ENCODE data around the gene PRR9. TPM values are rescaled to one million over a fixed set of nuclear protein-coding genes. Genes with fewer than 3 reads are reported as not detected.

The PRR9 gene
- total RNA-seq, 1 donor from 2014 or later: not detected

DNA sequence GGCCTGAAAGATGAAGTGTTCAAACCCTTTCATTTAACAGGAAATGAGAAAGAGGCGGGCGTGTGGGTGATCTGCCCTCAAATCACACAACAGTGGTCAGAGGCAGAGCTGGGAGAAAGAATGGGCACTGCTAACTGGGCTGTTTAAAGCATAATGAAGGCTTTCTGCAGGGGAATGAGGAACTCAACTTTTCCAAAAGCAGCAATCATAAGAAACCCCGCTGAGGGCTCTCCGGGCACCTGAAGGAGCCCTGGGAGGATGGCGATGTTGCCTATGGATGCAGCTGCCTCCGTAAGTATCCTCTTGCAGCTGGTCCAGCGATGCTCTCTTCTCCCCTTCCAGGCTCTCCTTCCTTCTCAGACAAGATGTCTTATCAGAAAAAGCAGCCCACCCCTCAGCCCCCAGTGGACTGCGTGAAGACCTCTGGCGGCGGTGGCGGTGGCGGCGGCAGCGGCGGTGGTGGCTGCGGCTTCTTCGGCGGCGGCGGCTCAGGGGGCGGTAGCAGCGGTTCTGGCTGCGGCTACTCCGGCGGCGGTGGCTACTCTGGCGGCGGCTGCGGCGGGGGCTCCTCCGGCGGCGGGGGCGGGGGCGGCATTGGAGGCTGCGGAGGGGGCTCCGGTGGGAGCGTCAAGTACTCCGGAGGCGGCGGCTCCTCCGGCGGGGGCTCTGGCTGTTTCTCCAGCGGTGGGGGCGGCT lies 43.3 kb downstream of the PRR9 start:
- H3K27ac Mint-ChIP-seq: no peak overlapping the region
- intact Hi-C loops (cut with micrococcal nuclease): no loop called here
- H3K27me3 Mint-ChIP-seq (ENCODE audit: low read depth): peaks cover 63% of the 10 kb centered on the region
- H3K36me3 Mint-ChIP-seq (ENCODE audit: low read depth): no peaks in the 10 kb centered on the region
- DNase-seq (ENCODE audit: low spot score): no peak
- H3K9me3 Mint-ChIP-seq: no peaks in the 10 kb centered on the region
- H3K4me1 Mint-ChIP-seq (ENCODE audit: low read depth): peaks cover 24% of the 10 kb centered on the region
- peak overlapping the region; percentile 38 for H3K4me3 Mint-ChIP-seq (ENCODE audit: low read depth)

- DNase-seq (ENCODE audit: low spot score): no peak
- intact Hi-C loops (cut with micrococcal nuclease): no loop called here
- Mint-ChIP-seq H3K9me3 (no peaks in the 10 kb centered on the region), H3K27ac (no peak overlapping the region), H3K4me1 (ENCODE audit: low read depth) (peaks cover 24% of the 10 kb centered on the region), H3K4me3 (ENCODE audit: low read depth) (peak overlapping the region; percentile 51), H3K27me3 (ENCODE audit: low read depth) (peaks cover 69% of the 10 kb centered on the region), H3K36me3 (ENCODE audit: low read depth) (no peaks in the 10 kb centered on the region)
Measured at GRCh38 chr1:153261281-153262069, 44.1 kb downstream of the PRR9 start.

- Mint-ChIP-seq H3K27me3 (ENCODE audit: low read depth) (peaks cover 75% of the 10 kb centered on the region), H3K4me1 (ENCODE audit: low read depth) (peaks cover 24% of the 10 kb centered on the region), H3K9me3 (no peaks in the 10 kb centered on the region), H3K36me3 (ENCODE audit: low read depth) (no peaks in the 10 kb centered on the region), H3K4me3 (ENCODE audit: low read depth) (peak overlapping the region; percentile 51), H3K27ac (no peak overlapping the region)
- intact Hi-C loops (cut with micrococcal nuclease): no loop called here
- DNase-seq (ENCODE audit: low spot score): no peak
Measured at GRCh38 chr1:153262070-153262366, 44.6 kb downstream of the PRR9 start.

- no peaks in the 10 kb centered on the region for H3K36me3 Mint-ChIP-seq (ENCODE audit: low read depth)
- peaks cover 24% of the 10 kb centered on the region for H3K4me1 Mint-ChIP-seq (ENCODE audit: low read depth)
- no peak overlapping the region for H3K4me3 Mint-ChIP-seq (ENCODE audit: low read depth)
- no peak for DNase-seq (ENCODE audit: low spot score)
- H3K9me3 Mint-ChIP-seq: no peaks in the 10 kb centered on the region
- H3K27me3 Mint-ChIP-seq (ENCODE audit: low read depth): peaks cover 78% of the 10 kb centered on the region
- intact Hi-C loops (cut with micrococcal nuclease): no loop called here
- H3K27ac Mint-ChIP-seq: no peak overlapping the region
Measured at GRCh38 chr1:153262462-153263157, 45.2 kb downstream of the PRR9 start.

GRCh38 chr1:153265457-153265856 lies 48.1 kb downstream of the PRR9 start:
- peaks cover 76% of the 10 kb centered on the region for H3K27me3 Mint-ChIP-seq (ENCODE audit: low read depth)
- DNase-seq (ENCODE audit: low spot score): no peak
- H3K4me1 Mint-ChIP-seq (ENCODE audit: low read depth): peaks cover 21% of the 10 kb centered on the region
- intact Hi-C loops (cut with micrococcal nuclease): no loop called here
- no peak overlapping the region for H3K4me3 Mint-ChIP-seq (ENCODE audit: low read depth)
- no peaks in the 10 kb centered on the region for H3K36me3 Mint-ChIP-seq (ENCODE audit: low read depth)
- H3K27ac Mint-ChIP-seq: no peak overlapping the region
- H3K9me3 Mint-ChIP-seq: no peaks in the 10 kb centered on the region

Other genes starting within 250 kb of the PRR9 start
- not detected in 2 replicates for gene SPRR4, start 246.9 kb upstream of the PRR9 start, total RNA-seq
- gene SPRR1A, start 233.5 kb upstream of the PRR9 start, total RNA-seq: not detected in 2 replicates
- not detected in 2 replicates for gene SPRR3, start 215.8 kb upstream of the PRR9 start, total RNA-seq
- not detected in 2 replicates for gene SPRR1B, start 186.4 kb upstream of the PRR9 start, total RNA-seq
- gene SPRR2D, start 176.5 kb upstream of the PRR9 start, total RNA-seq: not detected in 2 replicates
- gene SPRR2A, start 160.1 kb upstream of the PRR9 start, total RNA-seq: not detected in 2 replicates
- not detected in 2 replicates for gene SPRR2B, start 146.0 kb upstream of the PRR9 start, total RNA-seq
- gene SPRR2E, start 123.1 kb upstream of the PRR9 start, total RNA-seq: not detected in 2 replicates
- gene SPRR2F, start 104.1 kb upstream of the PRR9 start, total RNA-seq: not detected in 2 replicates
- gene SPRR2G, start 66.7 kb upstream of the PRR9 start, total RNA-seq: not detected in 2 replicates
- gene LELP1, start 14.2 kb upstream of the PRR9 start, total RNA-seq: not detected in 2 replicates
- gene LORICRIN, start 42.1 kb downstream of the PRR9 start, total RNA-seq: not detected in 2 replicates
- not detected in 2 replicates for gene PGLYRP3, start 95.4 kb downstream of the PRR9 start, total RNA-seq
- not detected in 2 replicates for gene PGLYRP4, start 131.3 kb downstream of the PRR9 start, total RNA-seq
- gene S100A9, start 140.3 kb downstream of the PRR9 start, total RNA-seq: not detected in 2 replicates
- not detected in 2 replicates for gene S100A12, start 158.0 kb downstream of the PRR9 start, total RNA-seq
- gene S100A8, start 173.5 kb downstream of the PRR9 start, total RNA-seq: not detected in 2 replicates
- not detected in 2 replicates for gene S100A7A, start 198.9 kb downstream of the PRR9 start, total RNA-seq
- gene S100A7, start 243.1 kb downstream of the PRR9 start, total RNA-seq: not detected in 2 replicates

Measured in activated T-helper 2 cell treated with anti-CD3 and anti-CD28 coated beads, Interferon-gamma antibody, Interleukin-2, Interleukin-4, amounts not matched to agents 10 μg/mL and 5 μg/mL and 100 μg/mL, durations not matched to agents 14 hours and 24 hours and 36 hours (primary cell).